Activated T-cell treated with anti-CD3 and anti-CD28 coated beads for 48 hours (primary cell): ENCODE results near the gene ETFBKMT.

Source experiments
- DNase-seq: peaks from one replicate; pipeline ENCODE4 v3.0.0-alpha.2; 2020; ENCODE audit warnings: low read depth

The ETFBKMT gene, protein sequence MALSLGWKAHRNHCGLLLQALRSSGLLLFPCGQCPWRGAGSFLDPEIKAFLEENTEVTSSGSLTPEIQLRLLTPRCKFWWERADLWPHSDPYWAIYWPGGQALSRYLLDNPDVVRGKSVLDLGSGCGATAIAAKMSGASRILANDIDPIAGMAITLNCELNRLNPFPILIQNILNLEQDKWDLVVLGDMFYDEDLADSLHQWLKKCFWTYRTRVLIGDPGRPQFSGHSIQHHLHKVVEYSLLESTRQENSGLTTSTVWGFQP

DNA sequence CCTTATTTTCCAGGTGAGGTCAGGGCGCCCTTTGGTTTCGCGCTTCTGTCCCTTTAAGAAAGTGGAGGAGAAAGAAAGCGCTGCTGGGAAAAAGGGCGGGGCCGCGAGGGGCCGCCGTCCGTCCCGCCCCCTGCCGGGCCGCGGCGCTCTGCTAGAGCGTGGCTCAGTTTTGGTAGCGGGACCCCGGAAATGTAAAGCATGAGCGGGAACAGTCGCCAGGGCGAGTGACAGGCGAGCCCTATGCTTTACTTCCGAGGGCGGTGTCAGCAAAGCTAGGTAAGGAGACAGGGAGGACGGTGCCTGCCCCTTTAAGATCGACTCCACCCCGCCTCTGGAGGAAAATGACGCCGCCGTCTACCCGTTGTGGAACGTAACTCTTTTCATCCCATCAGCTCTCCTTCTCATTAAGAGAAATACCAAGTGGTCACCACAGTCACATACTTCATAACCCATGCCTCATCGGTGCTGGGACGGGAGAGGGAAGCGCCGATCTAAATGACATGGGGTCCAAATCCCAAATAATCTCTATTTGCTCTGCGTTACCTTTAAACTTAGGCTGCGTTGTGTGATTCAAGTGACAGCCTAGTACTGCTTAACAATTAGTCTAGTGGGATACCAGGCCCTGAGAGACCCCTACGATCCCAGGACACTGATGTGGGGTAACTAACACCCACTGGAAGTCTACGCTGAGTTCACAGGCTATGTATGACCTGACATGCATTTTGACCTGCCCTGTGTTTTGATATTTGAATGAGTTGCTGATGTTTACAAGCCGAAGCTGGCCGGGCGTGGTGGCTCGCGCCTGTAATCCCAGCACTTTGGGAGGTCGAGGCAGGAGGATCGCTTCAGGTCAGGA lies at the start of gene ETFBKMT:
Gene ETFBKMT, plus strand, starts transcription at position 602 of the 856 bp plus-strand sequence. CDS start 2,266 bp downstream, outside the sequence.
- peak; percentile 90 for DNase-seq

DNA sequence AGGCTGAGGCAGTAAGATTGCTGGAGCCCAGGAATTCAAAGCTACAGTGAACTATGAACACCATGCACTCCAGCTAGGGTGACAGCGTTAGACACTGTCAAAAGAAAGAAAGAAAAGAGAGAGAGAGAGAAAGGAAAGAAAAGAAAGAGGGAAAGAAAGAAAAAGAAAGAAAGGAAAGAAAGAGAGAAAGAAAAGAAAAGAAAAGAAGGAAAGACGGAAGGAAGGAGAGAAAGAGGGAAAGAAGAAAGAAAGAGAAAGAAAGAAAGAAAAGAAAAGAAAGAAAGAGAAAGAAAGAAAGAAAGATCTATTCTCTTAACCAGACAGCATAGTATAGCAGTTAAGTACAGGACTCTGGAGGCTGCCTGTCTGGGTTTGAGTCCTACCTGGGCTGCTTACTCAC lies 46.7 kb upstream of the ETFBKMT start:
- no peak for DNase-seq

DNA sequence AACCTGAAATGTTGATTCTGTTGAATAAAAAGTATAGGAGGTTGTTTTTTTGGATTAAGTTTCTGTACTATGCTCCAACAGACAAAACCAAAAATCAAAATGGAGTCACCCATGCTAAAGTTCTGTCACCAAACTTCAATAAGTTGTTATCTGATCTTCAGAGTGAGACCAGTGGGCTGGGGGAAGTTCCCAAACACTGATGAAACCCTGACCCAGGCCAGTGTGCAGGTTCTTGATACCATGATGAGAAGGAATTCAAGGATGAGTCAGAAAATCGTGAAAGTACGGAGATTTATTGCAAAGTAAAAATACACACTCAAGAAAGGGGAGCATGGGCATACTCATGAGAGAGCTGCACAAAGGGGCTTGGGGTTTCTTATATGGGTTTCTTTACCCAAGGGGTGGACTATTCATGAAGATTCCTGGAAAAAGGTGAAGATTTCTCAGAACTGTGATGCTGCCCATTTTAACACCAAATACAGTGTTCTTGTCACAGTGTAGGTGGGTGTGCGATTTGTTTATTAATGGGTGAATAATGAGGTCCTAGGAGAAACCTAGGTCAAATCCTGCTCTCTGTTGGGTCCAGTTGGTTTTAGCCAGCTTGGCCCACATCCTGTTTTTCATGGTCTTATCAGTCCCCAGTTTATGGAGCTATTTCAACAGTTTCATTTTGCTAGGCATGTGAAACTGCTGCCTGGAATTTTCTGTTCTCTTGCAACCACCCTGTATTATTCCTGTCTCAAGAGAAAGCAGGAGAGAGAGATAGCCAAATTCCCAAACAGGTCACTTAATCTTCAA lies 41.1 kb upstream of the ETFBKMT start:
- no peak for DNase-seq

DNA sequence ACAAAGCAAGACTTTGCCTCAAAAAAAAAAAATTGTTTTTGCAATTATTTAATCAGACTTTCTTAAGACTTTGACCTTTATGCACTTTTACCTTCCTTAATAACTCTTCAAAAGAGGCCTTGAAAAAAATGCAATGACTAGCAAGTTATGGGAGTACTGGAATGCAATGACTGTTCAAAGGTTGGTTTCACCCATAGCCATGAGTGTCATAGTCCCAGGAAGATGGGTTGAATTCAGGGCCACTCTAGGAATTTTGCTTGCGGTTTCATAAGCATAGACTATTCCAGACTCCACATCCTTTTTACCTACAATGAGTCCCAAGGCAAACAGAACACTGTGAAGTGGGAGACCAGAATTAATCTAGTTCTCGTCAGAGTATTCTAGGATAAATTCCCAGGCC lies 39.2 kb upstream of the ETFBKMT start:
- no peak for DNase-seq

DNA sequence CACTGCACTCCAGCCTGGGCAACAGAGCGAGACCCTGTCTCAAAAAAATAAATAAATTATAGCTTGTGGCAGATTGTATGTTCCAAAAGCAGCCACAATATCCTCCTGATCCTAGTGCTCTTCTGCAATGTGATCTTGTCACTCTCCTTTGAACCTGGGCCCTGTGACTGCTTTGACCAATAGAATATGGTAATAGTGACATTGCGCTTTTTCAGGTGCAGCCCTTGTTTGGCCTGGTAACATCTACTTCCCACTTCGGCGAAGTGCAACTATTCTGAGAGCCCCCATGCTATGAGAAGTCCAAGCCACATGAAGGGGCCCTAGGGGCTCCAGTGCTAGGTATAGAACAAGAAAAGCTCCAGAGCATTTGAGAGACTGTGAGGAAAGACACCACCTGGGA lies 37.5 kb upstream of the ETFBKMT start:
- no peak for DNase-seq

DNA sequence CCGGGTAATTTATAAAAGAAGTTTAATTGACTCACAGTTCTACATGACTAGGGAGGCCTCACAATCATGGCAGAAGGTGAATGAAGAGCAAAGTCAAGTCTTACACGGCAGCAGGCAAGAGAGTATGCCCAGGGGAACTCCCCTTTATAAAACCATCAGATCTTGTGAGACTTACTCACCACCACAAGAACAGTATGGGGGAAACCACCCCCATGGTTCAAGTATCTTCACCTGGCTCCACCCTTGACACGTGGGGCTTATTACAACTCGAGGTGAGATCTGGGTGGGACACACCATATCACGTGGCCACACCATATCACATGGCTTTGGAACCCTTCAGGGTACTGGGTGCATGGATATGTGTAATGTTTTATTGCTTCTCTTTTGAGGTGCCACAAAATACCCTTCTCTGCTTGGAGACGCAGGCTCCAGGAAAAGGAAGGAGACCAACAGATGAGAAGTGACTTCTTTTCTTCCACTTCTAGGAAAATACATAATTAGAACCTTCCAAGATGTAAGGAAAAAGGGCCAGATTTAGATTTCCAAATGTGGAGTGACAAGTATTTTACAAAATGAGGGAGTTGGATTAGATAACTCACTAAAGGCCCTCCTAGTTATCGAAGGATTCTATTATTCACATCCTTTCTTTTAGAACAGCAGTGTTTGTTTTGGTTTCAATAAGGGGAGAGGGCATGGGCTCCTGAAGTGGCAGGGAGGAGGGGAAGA lies 33.1 kb upstream of the ETFBKMT start:
- DNase-seq = no peak

DNA sequence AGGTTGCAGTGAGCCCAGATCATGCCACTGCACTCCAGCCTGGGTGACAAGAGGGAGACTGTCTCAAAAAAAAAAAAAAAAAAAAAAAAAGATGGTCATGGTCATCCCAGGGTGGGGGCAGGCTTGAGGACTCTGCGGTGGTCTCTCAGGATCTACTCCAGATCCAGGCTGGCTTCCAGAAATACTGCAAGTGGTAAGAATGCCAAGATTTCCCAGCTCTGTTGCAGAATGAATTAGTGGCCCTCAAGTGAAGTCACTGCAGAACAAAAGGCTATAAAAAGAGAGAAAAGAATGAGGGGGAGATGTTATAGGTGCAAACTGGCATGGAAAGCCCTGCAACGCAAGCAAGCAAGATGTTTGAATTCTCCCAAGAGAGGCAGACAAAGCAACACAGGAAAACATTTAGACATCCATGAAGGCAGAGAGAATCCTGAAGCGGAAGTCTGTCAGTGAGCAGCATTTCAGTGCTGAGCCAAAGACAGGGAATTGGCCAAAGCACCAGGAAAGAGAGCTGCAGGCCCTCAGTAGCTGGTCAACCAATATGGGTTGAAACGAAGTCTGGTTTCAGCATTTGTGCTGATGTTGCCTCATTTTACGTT lies 31.9 kb upstream of the ETFBKMT start:
- DNase-seq = no peak

DNA sequence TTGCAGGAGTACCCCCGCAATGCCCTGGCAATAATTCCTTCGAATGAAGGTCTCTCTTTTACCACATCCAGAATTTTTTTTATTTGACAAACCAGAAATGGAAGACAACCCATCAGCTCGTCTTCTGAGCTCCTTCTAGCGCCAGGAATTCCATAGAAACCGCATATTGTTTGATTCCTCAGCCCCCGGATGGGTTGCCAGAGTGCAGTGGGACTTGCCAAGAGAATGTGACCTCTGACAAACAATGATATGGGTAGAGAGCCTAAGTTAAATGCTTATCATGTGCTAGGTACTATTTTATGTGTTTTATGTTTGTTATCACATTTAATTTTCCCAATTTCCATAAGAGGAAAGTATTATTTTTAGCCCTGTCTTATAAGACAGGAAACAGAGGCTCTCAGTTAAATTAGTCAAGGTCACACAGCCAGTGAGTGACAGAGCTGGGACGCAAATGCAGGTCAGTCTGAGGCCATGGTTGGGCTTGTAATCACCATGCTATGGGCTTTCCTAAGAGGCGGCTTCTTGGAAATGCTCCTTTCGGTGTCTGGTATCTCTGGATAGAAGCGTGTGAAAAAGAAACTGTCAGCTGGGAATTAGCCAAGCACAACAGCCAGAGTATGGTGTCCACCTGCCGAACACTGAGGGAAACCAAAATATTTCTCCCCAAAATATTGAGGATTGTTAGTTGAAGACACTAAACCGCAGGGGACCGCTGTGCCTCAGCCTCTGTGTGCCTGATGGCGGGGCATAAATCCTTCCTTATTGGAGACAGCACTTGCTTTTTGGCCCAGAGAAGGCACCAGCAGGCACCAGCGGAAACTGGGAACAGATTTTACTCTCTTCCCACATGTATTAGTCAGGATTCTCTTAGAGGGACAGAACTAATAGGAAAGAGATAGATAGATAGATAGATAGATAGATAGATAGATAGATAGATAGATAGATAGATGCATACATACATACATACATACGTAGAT lies 29.4 kb upstream of the ETFBKMT start:
- DNase-seq = no peak

DNA sequence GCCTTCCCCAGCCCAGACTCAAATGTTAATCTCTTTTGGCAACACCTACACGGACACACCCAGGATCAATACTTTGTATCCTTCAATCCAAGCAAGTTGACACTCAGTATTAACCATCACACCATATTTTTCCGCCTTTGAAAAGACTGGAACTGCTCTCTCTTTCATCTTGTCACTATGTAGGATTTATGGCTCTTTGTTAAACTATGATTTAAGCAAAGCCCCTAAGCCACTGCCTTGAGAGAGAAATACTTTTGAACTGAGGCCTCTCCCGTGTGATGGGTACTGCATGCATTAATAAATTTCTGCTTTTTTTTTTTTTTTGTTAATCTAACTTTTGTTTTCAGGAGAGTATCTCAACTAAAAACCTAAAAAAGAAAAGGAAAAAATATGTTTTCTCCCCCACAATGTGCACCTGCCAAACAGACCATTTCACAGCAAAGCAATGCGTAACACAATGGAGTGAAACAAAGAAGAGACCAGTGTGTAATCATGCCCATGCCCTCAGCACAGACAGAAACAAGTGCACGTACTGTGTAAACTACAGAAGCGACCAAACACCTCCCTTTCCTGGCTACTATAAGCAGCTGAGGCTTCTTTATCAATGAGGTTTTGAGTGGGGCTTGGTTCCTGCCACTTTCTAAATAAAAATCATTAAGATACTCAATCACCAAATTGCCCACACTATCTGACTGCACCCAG lies 28.3 kb upstream of the ETFBKMT start:
- DNase-seq = no peak

DNA sequence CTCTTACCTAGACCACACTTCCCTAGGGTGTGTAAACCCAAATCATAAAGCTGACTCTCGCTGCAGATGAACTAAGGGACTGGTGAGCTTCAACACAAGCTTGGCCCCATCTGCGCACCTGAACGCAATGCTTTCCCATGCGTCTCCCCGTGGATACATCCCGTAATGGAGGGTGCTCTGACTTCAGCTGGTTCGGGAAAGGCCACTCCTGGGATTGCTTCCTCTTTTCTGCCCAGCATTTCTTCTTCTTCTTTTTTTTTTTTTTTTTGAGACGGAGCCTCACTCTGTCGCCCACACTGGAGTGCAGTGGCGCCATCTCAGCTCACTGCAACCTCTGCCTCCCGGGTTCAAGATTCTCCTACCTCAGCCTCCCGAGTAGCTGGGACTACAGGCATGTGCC lies 27.7 kb upstream of the ETFBKMT start:
- DNase-seq = no peak

DNA sequence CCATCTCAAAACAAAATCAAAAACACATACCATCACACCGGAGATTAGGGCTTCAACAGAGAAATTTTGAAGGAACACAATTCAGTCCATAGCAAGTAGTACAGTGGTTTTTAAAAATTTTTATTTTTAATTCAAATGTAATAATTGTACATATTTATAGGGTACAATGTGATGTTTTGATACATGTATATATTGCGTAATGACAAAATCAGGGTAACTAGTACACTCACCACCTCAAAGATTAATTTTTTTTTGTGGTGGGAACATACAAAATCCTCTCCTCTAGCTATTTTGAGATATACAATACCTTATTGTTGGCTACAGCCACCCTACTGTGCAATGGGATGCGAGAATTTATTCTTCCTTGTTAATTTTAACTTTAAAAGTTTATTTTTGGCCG lies 26.0 kb upstream of the ETFBKMT start:
- no peak for DNase-seq

DNA sequence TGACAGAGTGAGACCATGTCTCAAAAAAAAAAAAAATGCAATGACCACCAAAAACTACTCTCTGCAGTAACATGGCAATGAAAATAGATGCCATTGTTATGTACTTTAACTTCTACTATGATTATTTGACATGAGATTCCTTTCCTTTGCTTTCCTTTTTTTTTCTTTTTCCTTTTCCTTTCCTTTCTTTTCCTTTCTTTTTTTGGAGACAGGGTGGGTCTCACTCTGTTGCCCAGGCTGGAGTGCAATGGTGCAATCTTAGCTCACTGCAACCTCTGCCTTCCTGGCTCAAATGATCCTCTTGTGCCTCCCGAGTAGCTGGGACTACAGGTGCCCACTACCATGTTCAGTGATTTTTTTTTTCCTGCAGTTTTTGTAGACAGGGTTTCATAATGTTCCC lies 24.9 kb upstream of the ETFBKMT start:
- no peak for DNase-seq

DNA sequence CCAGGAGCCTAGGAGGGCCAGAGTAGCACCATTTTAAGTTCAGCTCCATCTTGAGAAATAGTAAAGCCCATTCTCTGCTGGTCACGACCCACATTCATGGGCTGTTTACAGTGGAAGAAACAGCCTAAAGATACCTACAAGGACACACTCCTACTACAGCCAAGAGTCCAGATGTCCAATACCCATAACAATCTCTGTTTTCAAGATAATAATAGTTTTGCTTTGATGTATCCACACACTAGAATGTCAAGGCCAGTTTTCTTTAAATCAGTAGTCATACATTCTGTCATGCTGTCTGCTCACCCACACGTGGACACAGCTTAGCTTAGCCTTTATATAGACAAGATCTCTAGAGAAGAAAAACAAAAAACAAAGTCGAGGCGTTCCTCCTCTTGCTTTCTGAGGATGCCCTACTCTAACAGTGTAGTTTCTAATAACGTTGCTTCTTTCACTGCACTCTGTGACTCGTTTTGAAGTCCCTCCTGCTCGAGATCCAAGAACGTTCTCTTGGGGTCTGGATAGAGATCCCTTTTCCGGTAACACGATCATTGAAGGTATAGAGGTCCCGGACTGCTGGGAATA lies 17.9 kb upstream of the ETFBKMT start:
- no peak for DNase-seq

DNA sequence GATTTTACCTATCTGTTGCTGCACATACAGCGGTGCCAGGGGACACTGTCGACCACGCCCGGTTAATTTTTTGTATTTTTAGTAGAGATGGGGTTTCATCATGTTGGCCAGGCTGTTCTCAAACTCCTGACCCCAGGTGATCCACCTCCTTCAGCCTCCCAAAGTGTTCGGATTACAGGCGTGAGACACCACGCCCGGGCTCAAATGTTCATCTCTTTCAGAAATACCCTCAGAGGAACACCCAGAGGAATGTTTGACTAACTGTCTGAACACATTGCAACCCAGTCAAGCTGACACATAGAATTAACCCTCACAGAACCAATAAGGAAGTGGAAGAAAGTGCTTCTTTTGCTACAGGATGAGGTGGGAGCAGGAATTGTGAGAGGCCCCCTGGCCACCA lies 15.0 kb upstream of the ETFBKMT start:
- DNase-seq = no peak

DNA sequence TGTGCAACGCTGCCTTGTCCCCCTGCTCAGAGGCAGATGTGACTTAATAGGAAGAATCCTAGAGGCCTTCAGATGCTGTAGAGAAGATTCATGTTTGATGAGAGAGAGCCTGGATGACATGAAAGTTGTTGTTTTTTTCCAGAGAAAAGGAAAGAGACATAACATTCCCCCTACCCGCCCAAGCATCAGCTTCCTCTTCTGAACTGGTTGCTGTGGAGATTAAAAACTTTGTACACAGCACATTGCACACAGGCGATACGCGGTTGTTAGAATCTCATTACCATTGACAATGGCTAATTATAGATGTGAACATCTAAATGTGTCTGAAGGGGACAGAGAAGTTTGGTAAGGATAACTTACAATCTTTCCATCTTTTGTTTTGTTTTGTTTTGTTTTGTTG lies 13.6 kb upstream of the ETFBKMT start:
- no peak for DNase-seq

DNA sequence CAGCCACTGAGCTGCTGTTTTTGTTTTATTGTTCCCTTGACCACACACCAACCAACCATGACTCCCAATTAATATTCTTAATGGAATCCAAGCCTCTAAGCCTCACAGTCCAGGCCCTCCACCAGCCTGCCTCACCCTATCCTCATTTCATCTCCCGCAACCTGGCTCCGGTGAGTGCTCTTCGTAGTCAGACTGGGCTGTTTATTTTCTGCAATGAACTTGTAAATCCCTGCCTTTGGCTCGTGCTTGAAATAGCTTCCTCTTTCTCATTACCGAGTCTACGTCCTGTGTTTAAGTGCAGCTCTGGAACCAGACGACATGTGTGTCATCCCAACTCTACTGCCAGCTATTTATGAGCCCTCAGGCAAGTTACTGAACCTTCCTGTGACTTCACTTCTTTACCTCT lies 12.4 kb upstream of the ETFBKMT start:
- DNase-seq = no peak

DNA sequence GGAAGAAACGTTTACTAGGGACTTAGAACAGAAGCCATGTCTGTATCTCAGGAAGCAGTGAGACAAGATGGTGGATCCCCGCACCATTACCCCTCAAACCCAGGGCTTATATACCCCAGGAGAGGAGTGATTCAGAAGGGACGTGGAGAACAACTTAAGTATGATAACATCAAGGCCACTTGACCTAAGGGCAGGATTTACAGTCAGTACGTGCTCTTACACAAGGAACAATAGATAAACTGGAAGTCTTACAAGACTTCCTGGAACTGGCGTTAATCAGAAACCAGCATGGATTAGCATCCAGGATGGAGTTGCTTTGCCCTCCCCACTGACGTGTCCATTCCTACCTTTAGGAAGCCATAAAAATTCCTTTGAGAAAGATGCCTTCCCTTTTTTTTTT lies 8.6 kb upstream of the ETFBKMT start:
- DNase-seq = no peak

DNA sequence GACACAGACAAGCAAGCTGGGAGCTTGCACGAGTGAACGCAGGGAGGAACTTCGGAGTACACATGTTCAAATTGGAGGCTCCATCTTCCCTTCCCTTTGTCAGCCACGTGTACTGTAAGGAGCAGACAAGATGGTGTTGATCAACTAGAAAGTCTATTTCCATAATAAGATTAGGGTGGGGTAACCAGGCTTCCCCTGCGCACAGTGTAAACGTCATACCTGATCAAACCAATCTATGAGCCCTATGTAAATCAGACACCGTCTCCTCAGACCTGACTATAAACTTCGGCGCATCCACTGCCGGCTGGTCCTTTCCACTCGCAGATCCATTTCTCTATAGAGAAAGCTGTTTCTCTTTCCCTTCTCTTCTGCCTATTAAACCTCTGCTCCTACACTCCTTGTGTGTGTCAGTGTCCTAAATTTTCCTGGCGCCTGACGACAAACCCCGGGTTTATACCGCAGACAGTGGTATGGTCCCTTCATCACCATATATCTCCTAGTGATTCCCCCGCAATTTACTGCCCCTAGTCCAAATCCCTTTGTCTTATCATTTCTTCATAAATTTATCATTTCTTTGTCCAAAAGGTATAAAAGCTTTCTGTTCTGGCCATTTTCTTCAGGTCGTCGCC lies 7.5 kb upstream of the ETFBKMT start:
- no peak for DNase-seq

DNA sequence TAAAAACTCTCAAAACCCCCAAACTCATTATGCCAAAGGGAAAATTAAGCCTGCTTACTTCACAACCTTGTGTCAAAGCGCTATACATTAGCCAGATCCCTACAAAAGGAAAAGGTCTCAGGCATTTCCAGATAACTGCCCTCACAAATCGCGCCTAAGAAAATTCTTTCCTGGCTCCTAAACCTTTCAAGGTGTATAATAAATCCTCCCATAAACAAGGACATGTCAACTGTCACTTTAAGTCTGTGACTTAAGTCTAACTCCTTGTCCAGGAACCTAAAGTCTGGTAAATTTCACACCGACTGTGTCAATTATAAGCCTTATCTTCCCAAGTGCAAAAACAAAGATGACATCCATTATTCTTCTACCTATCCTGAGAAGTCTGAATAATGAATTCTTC lies 4.3 kb upstream of the ETFBKMT start:
- no peak for DNase-seq
